Activated CD8-positive, alpha-beta memory T cell treated with anti-CD3 and anti-CD28 coated beads, Interleukin-2, amount 50 U/mL, for 48 hours (primary cell): Measurements from ENCODE around the gene GPR34.

Source experiments
- DNase-seq: peaks from one replicate; pipeline ENCODE4 v3.0.0-alpha.2; 2020

GPR34 gene

DNA sequence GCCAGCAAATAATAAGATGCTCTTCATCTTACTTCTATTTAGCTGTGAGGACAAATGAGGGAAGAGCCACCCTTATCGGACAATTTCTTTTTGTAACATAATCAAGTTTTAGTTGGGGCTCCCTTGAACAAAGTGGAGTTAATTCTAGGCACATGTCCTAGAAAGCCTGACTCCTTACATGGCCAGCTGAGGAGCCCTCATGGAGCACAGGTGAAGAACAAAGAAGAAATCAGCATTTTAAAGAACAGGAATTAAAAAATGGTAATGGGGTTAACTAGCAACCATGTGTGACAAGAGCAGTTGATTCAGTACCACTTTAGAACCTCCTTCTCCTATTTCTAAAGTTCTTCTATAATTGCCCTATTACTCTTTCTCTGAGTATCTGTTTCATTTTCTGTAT lies 51.1 kb downstream of the GPR34 start:
- DNase-seq = no peak
